ENCODE results near the gene FAR1. TPM values are rescaled to one million over a fixed set of nuclear protein-coding genes. Genes with fewer than 3 reads are reported as not detected.

FAR1 gene
- total RNA-seq, 4 donors from 2014 or later, result 29.3 to 50.3 (median 35.0) TPM

- DNase-seq (ENCODE audit: extremely low spot score), result no peak
- H3K4me1 ChIP-seq, result no peaks in the 10 kb centered on the region
- H3K27me3 ChIP-seq, result no peaks in the 10 kb centered on the region
- intact Hi-C loops (cut with DNase I), result no loop called here
- H3K27ac ChIP-seq (replicated peaks in 1 of 4), result no peak overlapping the region
- TF ChIP-seq CTCF (IDR thresholded peaks at IDR 0.05), result no peak
- no peak for TF ChIP-seq POLR2AphosphoS5 (IDR thresholded peaks at IDR 0.05)
- TF ChIP-seq EP300 (IDR thresholded peaks at IDR 0.05), result no peak
- no peak for TF ChIP-seq POLR2A (IDR thresholded peaks at IDR 0.05; ENCODE audit: low read depth)
- H3K36me3 ChIP-seq, result peaks cover 12 to 83% (median 41%) of the 10 kb centered on the region in 4 donors
- no peaks in the 10 kb centered on the region for H3K9me3 ChIP-seq
- H3K4me3 ChIP-seq, result no peak overlapping the region
Measured at GRCh38 chr11:13718394-13718793, 49.9 kb downstream of the FAR1 start.

GRCh38 chr11:13720940-13721339 is 52.5 kb downstream of the FAR1 start:
- 42% methylated on average over 1 of the region's 1 CpG for WGBS
- no peak for TF ChIP-seq EP300 (IDR thresholded peaks at IDR 0.05)
- no peak for TF ChIP-seq CTCF (IDR thresholded peaks at IDR 0.05)
- no peak for TF ChIP-seq POLR2AphosphoS5 (IDR thresholded peaks at IDR 0.05)
- no peak for TF ChIP-seq POLR2A (IDR thresholded peaks at IDR 0.05; ENCODE audit: low read depth)
- no peak overlapping the region for H3K4me3 ChIP-seq
- no peaks in the 10 kb centered on the region for H3K4me1 ChIP-seq
- H3K9me3 ChIP-seq, result no peaks in the 10 kb centered on the region
- no peak overlapping the region for H3K27ac ChIP-seq (replicated peaks in 1 of 4)
- intact Hi-C loops (cut with DNase I), result no loop called here
- DNase-seq (ENCODE audit: extremely low spot score), result no peak
- no peaks in the 10 kb centered on the region for H3K27me3 ChIP-seq
- H3K36me3 ChIP-seq, result peaks cover 12 to 72% (median 24%) of the 10 kb centered on the region in 4 donors

- peaks cover 12 to 64% (median 23%) of the 10 kb centered on the region in 4 donors for H3K36me3 ChIP-seq
- H3K27ac ChIP-seq (replicated peaks in 1 of 4), result no peak overlapping the region
- H3K4me3 ChIP-seq, result no peak overlapping the region
- no peak for DNase-seq (ENCODE audit: extremely low spot score)
- H3K27me3 ChIP-seq, result no peaks in the 10 kb centered on the region
- TF ChIP-seq EP300 (IDR thresholded peaks at IDR 0.05) (no peak), POLR2AphosphoS5 (IDR thresholded peaks at IDR 0.05) (no peak), POLR2A (IDR thresholded peaks at IDR 0.05; ENCODE audit: low read depth) (no peak), CTCF (IDR thresholded peaks at IDR 0.05) (no peak)
- H3K4me1 ChIP-seq, result no peaks in the 10 kb centered on the region
- no peaks in the 10 kb centered on the region for H3K9me3 ChIP-seq
- intact Hi-C loops (cut with DNase I), result no loop called here
Measured at GRCh38 chr11:13721760-13722159, 53.3 kb downstream of the FAR1 start.

- intact Hi-C loops (cut with DNase I), result no loop called here
- WGBS, result 100% methylated on average over 1 of the region's 1 CpG
- Histone ChIP-seq H3K4me3 (no peak overlapping the region), H3K36me3 (peaks cover 16 to 58% (median 32%) of the 10 kb centered on the region in 4 donors), H3K4me1 (no peaks in the 10 kb centered on the region), H3K27me3 (no peaks in the 10 kb centered on the region), H3K9me3 (no peaks in the 10 kb centered on the region), H3K27ac (replicated peaks in 1 of 4) (no peak overlapping the region)
- DNase-seq (ENCODE audit: extremely low spot score), result no peak
- TF ChIP-seq CTCF (IDR thresholded peaks at IDR 0.05) (no peak), EP300 (IDR thresholded peaks at IDR 0.05) (no peak), POLR2AphosphoS5 (IDR thresholded peaks at IDR 0.05) (no peak), POLR2A (IDR thresholded peaks at IDR 0.05; ENCODE audit: low read depth) (no peak)
Measured at GRCh38 chr11:13726456-13726855, 58.0 kb downstream of the FAR1 start.

- no peak for DNase-seq (ENCODE audit: extremely low spot score)
- H3K4me3 ChIP-seq, result no peak overlapping the region
- peaks cover 16 to 51% (median 26%) of the 10 kb centered on the region in 4 donors for H3K36me3 ChIP-seq
- no peak for TF ChIP-seq POLR2AphosphoS5 (IDR thresholded peaks at IDR 0.05)
- no peak for TF ChIP-seq CTCF (IDR thresholded peaks at IDR 0.05)
- no peak for TF ChIP-seq POLR2A (IDR thresholded peaks at IDR 0.05; ENCODE audit: low read depth)
- no peak for TF ChIP-seq EP300 (IDR thresholded peaks at IDR 0.05)
- no peaks in the 10 kb centered on the region for H3K4me1 ChIP-seq
- H3K27me3 ChIP-seq, result no peaks in the 10 kb centered on the region
- intact Hi-C loops (cut with DNase I), result no loop called here
- H3K27ac ChIP-seq (replicated peaks in 1 of 4), result no peak overlapping the region
- H3K9me3 ChIP-seq, result no peaks in the 10 kb centered on the region
Measured at GRCh38 chr11:13728076-13728475, 59.6 kb downstream of the FAR1 start.

All from esophagus muscularis mucosa (tissue), 4 donors.